Prostate gland (tissue), 2 donors: ENCODE results near the gene RBMS2.

Experiments used
- POLR2A ChIP-seq: fragments of 450-650 bp; IDR thresholded peaks from one replicate; pipeline ENCODE4 v1.6.1; 2016; ENCODE audit warnings: antibody characterized with exemption, mild to moderate bottlenecking
- POLR2AphosphoS5 ChIP-seq: sonication (generic); formaldehyde crosslinking; IDR thresholded peaks from one replicate; pipeline ENCODE4 v1.6.1; 2017; ENCODE audit warnings: antibody characterized with exemption
- TF ChIP-seq, protein P1 (sequence below), 4 experiments: fragments of 200-600 bp in 2 of 4; fragments of 450-650 bp in 2 of 4; sonication (generic) in 2 of 4; IDR thresholded peaks; 1 replicate in 3 of 4; 2 replicates in 1 of 4; pipeline ENCODE4 v1.5.1; 2016 to 2019; ENCODE audit warnings: antibody characterized with exemption in 4 of 4, mild to moderate bottlenecking in 2 of 4, moderate library complexity in 2 of 4

DNA sequence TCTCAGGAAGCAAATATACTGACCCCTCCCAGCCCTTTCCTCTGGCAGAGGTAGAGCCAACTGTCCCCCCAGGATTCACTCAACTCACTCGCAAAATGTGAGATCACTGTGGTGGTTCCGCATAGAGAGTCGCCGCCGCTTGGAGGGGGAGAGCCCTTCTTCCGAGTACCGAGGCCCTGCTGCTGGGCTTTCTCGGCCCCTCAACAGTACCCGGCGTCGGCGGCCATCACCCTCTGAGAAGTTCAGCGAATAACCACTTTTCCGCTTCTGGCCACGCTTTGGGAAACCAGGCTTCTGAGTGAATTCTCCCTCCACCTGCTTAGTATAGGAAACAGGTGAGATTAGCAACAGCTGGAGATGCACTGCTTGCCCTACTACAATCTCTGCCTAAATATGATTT, 77.4 kb downstream of the RBMS2 start:
- TF ChIP-seq, protein P1, sequence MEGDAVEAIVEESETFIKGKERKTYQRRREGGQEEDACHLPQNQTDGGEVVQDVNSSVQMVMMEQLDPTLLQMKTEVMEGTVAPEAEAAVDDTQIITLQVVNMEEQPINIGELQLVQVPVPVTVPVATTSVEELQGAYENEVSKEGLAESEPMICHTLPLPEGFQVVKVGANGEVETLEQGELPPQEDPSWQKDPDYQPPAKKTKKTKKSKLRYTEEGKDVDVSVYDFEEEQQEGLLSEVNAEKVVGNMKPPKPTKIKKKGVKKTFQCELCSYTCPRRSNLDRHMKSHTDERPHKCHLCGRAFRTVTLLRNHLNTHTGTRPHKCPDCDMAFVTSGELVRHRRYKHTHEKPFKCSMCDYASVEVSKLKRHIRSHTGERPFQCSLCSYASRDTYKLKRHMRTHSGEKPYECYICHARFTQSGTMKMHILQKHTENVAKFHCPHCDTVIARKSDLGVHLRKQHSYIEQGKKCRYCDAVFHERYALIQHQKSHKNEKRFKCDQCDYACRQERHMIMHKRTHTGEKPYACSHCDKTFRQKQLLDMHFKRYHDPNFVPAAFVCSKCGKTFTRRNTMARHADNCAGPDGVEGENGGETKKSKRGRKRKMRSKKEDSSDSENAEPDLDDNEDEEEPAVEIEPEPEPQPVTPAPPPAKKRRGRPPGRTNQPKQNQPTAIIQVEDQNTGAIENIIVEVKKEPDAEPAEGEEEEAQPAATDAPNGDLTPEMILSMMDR (IDR thresholded peaks at IDR 0.05): no peak
- TF ChIP-seq POLR2A (no peak), POLR2AphosphoS5 (no peak)
